NB4 (cell line): ENCODE measurements around the gene ENOX1.

Experiments used
- DNase-seq: peaks from one replicate; pipeline ENCODE4 v3.0.0; 2010; ENCODE audit warnings: low read depth
- H3K4me3 ChIP-seq: one replicate; pipeline ENCODE4 v1.5.1; 2011; ENCODE audit warnings: mild to moderate bottlenecking, low read depth, low read length, moderate library complexity
- MYC ChIP-seq: IDR thresholded peaks from 2 replicates; pipeline ENCODE4 v1.6.1; 2011; ENCODE audit warnings: low read depth, low read length
- POLR2A ChIP-seq: IDR thresholded peaks from 2 replicates; pipeline ENCODE4 v1.6.1; 2011; ENCODE audit warnings: mild to moderate bottlenecking; ENCODE audit not compliant: insufficient read length; ENCODE audit errors: extremely low read depth
- TF ChIP-seq, protein P1 (sequence below): IDR thresholded peaks from 2 replicates; pipeline ENCODE4 v1.6.1; 2011; ENCODE audit warnings: low read depth, low read length
- TF ChIP-seq, protein P2 (sequence below): IDR thresholded peaks from one replicate; pipeline ENCODE4 v1.5.1; 2012; ENCODE audit warnings: low read depth, low read length

ENOX1 gene

DNA sequence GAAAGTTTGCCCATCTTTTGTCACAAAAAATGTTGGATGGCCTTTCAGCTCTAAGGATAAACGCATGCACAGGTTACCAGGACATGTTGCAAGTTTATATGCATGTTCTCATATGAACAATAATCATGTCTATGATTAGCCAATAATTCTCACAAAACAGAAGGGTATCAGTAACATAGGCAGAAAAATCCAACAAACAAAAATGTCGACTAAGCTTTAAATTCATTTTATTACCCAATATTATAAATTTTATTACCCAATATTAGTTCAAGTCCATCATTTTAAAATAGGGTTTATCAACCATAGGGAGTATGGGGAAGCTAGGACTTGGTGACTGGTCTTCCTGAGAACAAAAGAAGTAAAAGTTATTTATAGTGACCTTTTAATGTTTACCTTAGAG, 93.1 kb downstream of the ENOX1 start:
- DNase-seq: no peak
- TF ChIP-seq, protein P1, sequence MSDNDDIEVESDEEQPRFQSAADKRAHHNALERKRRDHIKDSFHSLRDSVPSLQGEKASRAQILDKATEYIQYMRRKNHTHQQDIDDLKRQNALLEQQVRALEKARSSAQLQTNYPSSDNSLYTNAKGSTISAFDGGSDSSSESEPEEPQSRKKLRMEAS: no peak
- TF ChIP-seq, protein P2, sequence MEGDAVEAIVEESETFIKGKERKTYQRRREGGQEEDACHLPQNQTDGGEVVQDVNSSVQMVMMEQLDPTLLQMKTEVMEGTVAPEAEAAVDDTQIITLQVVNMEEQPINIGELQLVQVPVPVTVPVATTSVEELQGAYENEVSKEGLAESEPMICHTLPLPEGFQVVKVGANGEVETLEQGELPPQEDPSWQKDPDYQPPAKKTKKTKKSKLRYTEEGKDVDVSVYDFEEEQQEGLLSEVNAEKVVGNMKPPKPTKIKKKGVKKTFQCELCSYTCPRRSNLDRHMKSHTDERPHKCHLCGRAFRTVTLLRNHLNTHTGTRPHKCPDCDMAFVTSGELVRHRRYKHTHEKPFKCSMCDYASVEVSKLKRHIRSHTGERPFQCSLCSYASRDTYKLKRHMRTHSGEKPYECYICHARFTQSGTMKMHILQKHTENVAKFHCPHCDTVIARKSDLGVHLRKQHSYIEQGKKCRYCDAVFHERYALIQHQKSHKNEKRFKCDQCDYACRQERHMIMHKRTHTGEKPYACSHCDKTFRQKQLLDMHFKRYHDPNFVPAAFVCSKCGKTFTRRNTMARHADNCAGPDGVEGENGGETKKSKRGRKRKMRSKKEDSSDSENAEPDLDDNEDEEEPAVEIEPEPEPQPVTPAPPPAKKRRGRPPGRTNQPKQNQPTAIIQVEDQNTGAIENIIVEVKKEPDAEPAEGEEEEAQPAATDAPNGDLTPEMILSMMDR: no peak
- TF ChIP-seq MYC: no peak
- no peak for TF ChIP-seq POLR2A
- no peak overlapping the region for H3K4me3 ChIP-seq

DNA sequence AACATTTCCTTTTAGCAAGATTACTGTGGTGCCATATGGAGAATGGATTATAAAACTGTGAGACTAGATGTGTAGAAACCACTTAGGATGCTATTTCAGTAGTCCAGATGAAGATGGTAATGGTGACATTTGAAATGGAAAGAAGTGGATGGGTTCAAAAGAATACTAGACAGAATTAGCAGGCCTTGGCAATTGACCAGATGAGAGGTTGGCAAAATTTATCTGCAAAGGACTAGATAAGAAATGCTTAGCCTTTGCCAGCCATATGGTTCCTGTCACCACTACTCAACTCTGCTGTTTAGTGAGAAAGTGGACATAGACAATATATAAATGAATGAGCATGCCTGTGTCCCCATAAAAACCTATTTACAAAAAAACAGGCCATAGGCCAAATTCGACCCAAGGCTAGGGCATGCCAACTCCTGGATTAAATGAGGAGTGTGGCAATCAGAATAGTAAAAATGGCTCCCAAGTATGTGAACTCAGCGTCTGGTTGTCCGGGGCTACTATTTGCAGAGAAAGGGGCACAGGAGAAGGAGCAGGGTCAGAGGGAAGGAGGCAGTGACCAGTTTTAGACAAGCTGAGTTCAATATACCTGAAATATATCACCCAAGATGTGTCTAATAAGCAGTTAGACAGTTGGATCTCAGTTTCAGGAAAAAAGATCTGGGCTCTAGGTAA, 98.4 kb downstream of the ENOX1 start:
- TF ChIP-seq, protein P1: no peak
- TF ChIP-seq, protein P2: no peak
- no peak for TF ChIP-seq MYC
- TF ChIP-seq POLR2A: no peak
- H3K4me3 ChIP-seq: no peak overlapping the region
- DNase-seq: no peak

DNA sequence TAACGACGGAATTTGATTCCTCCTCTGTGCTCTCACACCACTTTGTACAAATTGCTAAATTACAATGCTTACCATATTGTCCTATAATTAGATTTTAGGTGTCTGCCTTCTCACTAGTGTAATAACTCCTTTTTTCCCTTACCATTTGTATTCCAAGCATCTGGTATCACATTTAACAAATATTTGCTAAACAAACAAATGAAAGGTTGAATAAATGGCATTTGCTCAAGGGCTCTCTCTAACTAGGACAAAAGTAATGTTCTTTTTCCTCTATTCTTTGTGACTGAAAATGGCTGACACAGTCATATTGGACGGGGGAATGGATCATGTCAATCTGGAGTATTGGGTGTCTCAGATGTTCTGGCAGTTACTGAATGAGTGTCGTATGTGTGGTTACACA, 99.7 kb downstream of the ENOX1 start:
- H3K4me3 ChIP-seq: no peak overlapping the region
- no peak for DNase-seq
- TF ChIP-seq, protein P1: no peak
- no peak for TF ChIP-seq POLR2A
- no peak for TF ChIP-seq MYC
- TF ChIP-seq, protein P2: no peak

DNA sequence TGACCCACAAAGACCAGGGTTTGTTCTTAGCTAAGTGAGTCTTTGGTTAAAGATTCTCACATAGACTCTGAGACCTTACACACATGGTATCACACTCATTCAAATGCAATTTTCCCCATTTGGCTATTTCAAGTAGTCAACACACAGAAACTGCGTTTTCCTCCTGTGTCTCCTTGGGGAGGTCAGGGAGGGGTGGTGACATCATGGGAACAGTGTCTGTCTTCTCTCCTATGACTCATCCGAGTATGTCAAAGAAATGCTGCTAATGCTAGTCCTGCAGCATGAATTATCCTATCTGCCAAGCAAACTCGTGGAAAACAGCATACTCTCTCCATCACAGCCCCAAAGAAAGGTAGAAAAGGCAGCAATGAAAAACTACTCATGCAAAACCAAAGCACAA, 100.2 kb downstream of the ENOX1 start:
- no peak overlapping the region for H3K4me3 ChIP-seq
- TF ChIP-seq, protein P2: no peak
- TF ChIP-seq MYC: no peak
- TF ChIP-seq, protein P1: no peak
- TF ChIP-seq POLR2A: no peak
- DNase-seq: peak; percentile 7

DNA sequence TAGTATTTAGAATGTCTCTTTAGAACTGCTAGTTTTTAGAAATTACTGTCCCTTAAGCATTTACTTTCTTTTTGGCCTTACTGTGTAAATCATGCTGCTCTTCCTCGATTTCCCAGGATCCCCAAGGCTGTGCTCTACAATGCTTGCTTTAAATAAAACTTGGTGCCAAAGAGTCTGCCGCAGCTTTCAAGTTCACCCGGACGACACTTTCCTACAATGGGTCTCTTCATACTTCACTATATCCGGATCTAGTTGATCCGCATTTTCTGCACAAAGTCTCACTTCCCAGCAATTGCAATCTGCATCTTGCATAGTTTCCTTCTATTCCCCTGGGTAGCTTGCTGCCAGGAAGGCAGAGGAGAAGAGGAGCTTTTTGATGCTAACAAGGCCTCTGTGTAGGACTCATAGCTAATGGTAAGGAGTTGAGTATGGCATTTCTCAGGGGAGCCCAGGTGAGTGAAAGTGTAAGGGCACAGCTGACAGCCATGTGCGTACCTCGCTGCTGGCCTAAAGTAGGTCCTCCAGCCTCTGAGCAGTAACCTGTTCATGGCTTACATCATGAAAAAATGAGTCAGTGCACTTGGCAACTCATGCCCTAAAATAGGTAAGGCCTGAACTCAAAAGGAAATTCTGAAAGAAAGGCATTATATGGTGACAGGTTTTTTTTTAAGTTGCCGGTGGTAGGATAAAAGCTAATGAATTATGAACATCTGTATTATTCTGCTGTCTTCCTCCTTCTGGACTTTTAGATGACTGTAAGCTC, 101.6 kb downstream of the ENOX1 start:
- TF ChIP-seq MYC: no peak
- no peak for TF ChIP-seq POLR2A
- TF ChIP-seq, protein P2: no peak
- TF ChIP-seq, protein P1: no peak
- no peak overlapping the region for H3K4me3 ChIP-seq
- no peak for DNase-seq
